ENCODE data around the gene HSD3B7. TPM values are rescaled to one million over a fixed set of nuclear protein-coding genes. Genes with fewer than 3 reads are reported as not detected.

HSD3B7 gene
- total and polyA plus RNA-seq, 10 of the 15 experiments (the other 5 are each of a cell fraction or from before 2014, with no cell fraction given) = 0.18 to 1.8 (median 0.48) TPM; not detected in 1

GRCh38 chr16:30990105-30990504 is 5.1 kb downstream of the HSD3B7 start:
- Histone ChIP-seq H3K4me3 (no peak overlapping the region), H3K4me2 (ENCODE audit: control insufficient read depth, insufficient read depth) (no peak overlapping the region), H3K79me2 (ENCODE audit: control insufficient read depth, insufficient read depth, low read length) (no peaks in the 10 kb centered on the region), H2AFZ (ENCODE audit: control insufficient read depth, low read depth, low read length) (no peak overlapping the region), H3K9ac (ENCODE audit: control insufficient read depth, insufficient read depth, low read length) (no peak overlapping the region), H3K36me3 (ENCODE audit: control insufficient read depth in 2 of 2, insufficient read depth in 2 of 2, low read length in 1 of 2) (peaks cover 3 to 6% of the 10 kb centered on the region in 2 experiments; a peak in 3 of 4 replicates), H3K9me3 (replicated peaks; ENCODE audit: control insufficient read depth, insufficient read depth, low read length) (no peaks in the 10 kb centered on the region), H3K27me3 (replicated peaks in 1 of 2; ENCODE audit: control insufficient read depth in 2 of 2, insufficient read depth in 2 of 2, low read length in 1 of 2) (no peaks in the 10 kb centered on the region), H3K27ac (ENCODE audit: control insufficient read depth, insufficient read depth) (no peak overlapping the region), H4K20me1 (ENCODE audit: control insufficient read depth, insufficient read depth) (no peaks in the 10 kb centered on the region), H3K4me1 (ENCODE audit: control insufficient read depth, insufficient read depth, low read length) (peaks cover 10% of the 10 kb centered on the region)
- intact Hi-C loops (cut with micrococcal nuclease; ENCODE audit: unreplicated experiment) (loop anchor here (10.0 kb wide), 1 partner anchor 85 kb away; the partner anchor contains the start of genes ZNF646 and ZNF668), in situ Hi-C loops (cut with MboI) (loop anchor here (5.0 to 25.0 kb wide), 2 partner anchors 447 to 877 kb away; partner anchors contain the start of genes COX6A2 and ZNF843)
- ChIA-PET SMC1A (ENCODE audit: uncharacterized antibody, unreplicated experiment) (no interaction called here), CTCF (no interaction called here), RAD21 (ENCODE audit: unreplicated experiment) (no interaction called here), POLR2A (no interaction called here)
- no TSS peak for BruUV-seq (replicated peaks)
- ATAC-seq (no peak), FAIRE-seq (no peak), DNase-seq (ENCODE audit: low read depth, low spot score) (no peak)
- WGBS (ENCODE audit: insufficient coverage, insufficient replicate concordance, low lambda C conversion rate, missing lambda C conversion rate) = 54% methylated on average over 12 of the region's 12 CpGs
- TF ChIP-seq BACH1 (IDR thresholded peaks at IDR 0.05; ENCODE audit: borderline replicate concordance) (no peak), CHD4 (IDR thresholded peaks at IDR 0.05) (no peak), EED (IDR thresholded peaks at IDR 0.05; ENCODE audit: low read depth) (no peak), ZBTB33 (IDR thresholded peaks at IDR 0.05) (no peak), MTA3 (IDR thresholded peaks at IDR 0.05; ENCODE audit: borderline replicate concordance, low read length) (no peak), LARP7 (IDR thresholded peaks at IDR 0.05) (no peak), GATAD2B (conservative IDR thresholded peaks at IDR 0.05; ENCODE audit: low read depth) (no peak), ZNF384 (IDR thresholded peaks at IDR 0.05; ENCODE audit: borderline replicate concordance, low read depth, low read length) (no peak), RCOR1 (conservative IDR thresholded peaks at IDR 0.05; ENCODE audit: low read depth, low read length) (no peak), NR2C2 (IDR thresholded peaks at IDR 0.05; ENCODE audit: borderline replicate concordance, control insufficient read depth, insufficient read length, low read depth) (no peak), DPF2 (IDR thresholded peaks at IDR 0.05) (no peak), CEBPZ (IDR thresholded peaks at IDR 0.05; ENCODE audit: low read depth, low read length) (no peak), SREBF2 (IDR thresholded peaks at IDR 0.05; ENCODE audit: low read length) (no peak), RFX5 (IDR thresholded peaks at IDR 0.05; ENCODE audit: low read depth, low read length) (no peak), NRF1 (conservative IDR thresholded peaks at IDR 0.05; ENCODE audit: low read depth, low read length) (no peak), SIX5 (IDR thresholded peaks at IDR 0.05; ENCODE audit: low read depth, low read length, severe bottlenecking) (no peak)
- TF ChIP-seq, protein P1, sequence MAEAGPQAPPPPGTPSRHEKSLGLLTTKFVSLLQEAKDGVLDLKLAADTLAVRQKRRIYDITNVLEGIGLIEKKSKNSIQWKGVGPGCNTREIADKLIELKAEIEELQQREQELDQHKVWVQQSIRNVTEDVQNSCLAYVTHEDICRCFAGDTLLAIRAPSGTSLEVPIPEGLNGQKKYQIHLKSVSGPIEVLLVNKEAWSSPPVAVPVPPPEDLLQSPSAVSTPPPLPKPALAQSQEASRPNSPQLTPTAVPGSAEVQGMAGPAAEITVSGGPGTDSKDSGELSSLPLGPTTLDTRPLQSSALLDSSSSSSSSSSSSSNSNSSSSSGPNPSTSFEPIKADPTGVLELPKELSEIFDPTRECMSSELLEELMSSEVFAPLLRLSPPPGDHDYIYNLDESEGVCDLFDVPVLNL (IDR thresholded peaks at IDR 0.05; ENCODE audit: low read depth, low read length) = no peak
